ENCODE results near the gene ZMYND10.

- TF ChIP-seq, protein P1, sequence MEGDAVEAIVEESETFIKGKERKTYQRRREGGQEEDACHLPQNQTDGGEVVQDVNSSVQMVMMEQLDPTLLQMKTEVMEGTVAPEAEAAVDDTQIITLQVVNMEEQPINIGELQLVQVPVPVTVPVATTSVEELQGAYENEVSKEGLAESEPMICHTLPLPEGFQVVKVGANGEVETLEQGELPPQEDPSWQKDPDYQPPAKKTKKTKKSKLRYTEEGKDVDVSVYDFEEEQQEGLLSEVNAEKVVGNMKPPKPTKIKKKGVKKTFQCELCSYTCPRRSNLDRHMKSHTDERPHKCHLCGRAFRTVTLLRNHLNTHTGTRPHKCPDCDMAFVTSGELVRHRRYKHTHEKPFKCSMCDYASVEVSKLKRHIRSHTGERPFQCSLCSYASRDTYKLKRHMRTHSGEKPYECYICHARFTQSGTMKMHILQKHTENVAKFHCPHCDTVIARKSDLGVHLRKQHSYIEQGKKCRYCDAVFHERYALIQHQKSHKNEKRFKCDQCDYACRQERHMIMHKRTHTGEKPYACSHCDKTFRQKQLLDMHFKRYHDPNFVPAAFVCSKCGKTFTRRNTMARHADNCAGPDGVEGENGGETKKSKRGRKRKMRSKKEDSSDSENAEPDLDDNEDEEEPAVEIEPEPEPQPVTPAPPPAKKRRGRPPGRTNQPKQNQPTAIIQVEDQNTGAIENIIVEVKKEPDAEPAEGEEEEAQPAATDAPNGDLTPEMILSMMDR (IDR thresholded peaks at IDR 0.05) = no peak
- TF ChIP-seq POLR2AphosphoS5 (IDR thresholded peaks at IDR 0.05) = no peak
- TF ChIP-seq EP300 (IDR thresholded peaks at IDR 0.05; ENCODE audit: low read depth) = no peak
Measured at GRCh38 chr3:50317300-50317699, 28.2 kb downstream of the ZMYND10 start.
